Measurements from ENCODE around the gene ZNF678. TPM values are rescaled to one million over a fixed set of nuclear protein-coding genes. Genes with fewer than 3 reads are reported as not detected.

ZNF678 gene
- polyA plus RNA-seq, 1 experiment, result 1.2 TPM

GRCh38 chr1:227661495-227661894, 98.1 kb downstream of the ZNF678 start:
- Histone ChIP-seq H3K27me3 (ENCODE audit: control insufficient read depth, insufficient read depth, low read length) (no peaks in the 10 kb centered on the region), H3K4me3 (ENCODE audit: low read depth, low read length) (no peak overlapping the region), H3K36me3 (ENCODE audit: control insufficient read depth, insufficient read depth, low read length) (no peaks in the 10 kb centered on the region)
- no peak for DNase-seq (ENCODE audit: low read depth)
- CTCF ChIA-PET, result no interaction called here
- POLR2A ChIA-PET, result no interaction called here
- no peak for TF ChIP-seq CTCF (IDR thresholded peaks at IDR 0.05; ENCODE audit: insufficient read depth, low read depth, low read length)

GRCh38 chr1:227662933-227663332, 99.6 kb downstream of the ZNF678 start:
- ChIA-PET CTCF (no interaction called here), POLR2A (no interaction called here)
- H3K36me3 ChIP-seq (ENCODE audit: control insufficient read depth, insufficient read depth, low read length), result no peaks in the 10 kb centered on the region
- TF ChIP-seq CTCF (IDR thresholded peaks at IDR 0.05; ENCODE audit: insufficient read depth, low read depth, low read length), result no peak
- no peak overlapping the region for H3K4me3 ChIP-seq (ENCODE audit: low read depth, low read length)
- DNase-seq (ENCODE audit: low read depth), result no peak
- H3K27me3 ChIP-seq (ENCODE audit: control insufficient read depth, insufficient read depth, low read length), result no peaks in the 10 kb centered on the region

GRCh38 chr1:227666286-227666685, 102.9 kb downstream of the ZNF678 start:
- TF ChIP-seq CTCF (IDR thresholded peaks at IDR 0.05; ENCODE audit: insufficient read depth, low read depth, low read length), result no peak
- no peak for DNase-seq (ENCODE audit: low read depth)
- CTCF ChIA-PET, result no interaction called here
- POLR2A ChIA-PET, result no interaction called here
- Histone ChIP-seq H3K27me3 (ENCODE audit: control insufficient read depth, insufficient read depth, low read length) (no peaks in the 10 kb centered on the region), H3K4me3 (ENCODE audit: low read depth, low read length) (no peak overlapping the region), H3K36me3 (ENCODE audit: control insufficient read depth, insufficient read depth, low read length) (no peaks in the 10 kb centered on the region)

- Histone ChIP-seq H3K27me3 (ENCODE audit: control insufficient read depth, insufficient read depth, low read length) (no peaks in the 10 kb centered on the region), H3K4me3 (ENCODE audit: low read depth, low read length) (no peak overlapping the region), H3K36me3 (ENCODE audit: control insufficient read depth, insufficient read depth, low read length) (no peaks in the 10 kb centered on the region)
- no peak for TF ChIP-seq CTCF (IDR thresholded peaks at IDR 0.05; ENCODE audit: insufficient read depth, low read depth, low read length)
- DNase-seq (ENCODE audit: low read depth), result no peak
- CTCF ChIA-PET, result no interaction called here
- POLR2A ChIA-PET, result no interaction called here
Observed at GRCh38 chr1:227673441-227673840, 110.1 kb downstream of the ZNF678 start.

DNA sequence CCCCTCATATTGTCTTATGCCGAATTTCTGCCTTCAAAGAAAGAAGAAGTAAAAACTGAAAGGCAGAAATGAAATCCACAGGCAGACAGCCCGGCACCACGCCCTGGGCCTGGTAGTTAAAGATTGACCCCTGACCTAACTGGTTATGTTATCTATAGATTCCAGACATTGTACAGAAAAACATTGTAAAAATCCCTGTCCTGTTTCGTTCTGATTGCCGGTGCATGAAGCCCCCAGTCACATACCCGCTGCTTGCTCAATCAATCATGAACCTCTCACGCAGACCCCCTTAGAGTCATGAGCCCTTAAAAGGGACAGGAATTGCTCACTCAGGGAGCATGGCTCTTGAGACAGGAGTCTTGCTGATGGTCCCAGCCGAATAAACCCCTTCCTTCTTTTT, 122.5 kb downstream of the ZNF678 start:
- H3K27me3 ChIP-seq (ENCODE audit: control insufficient read depth, insufficient read depth, low read length), result no peaks in the 10 kb centered on the region
- POLR2A ChIA-PET, result no interaction called here
- no peaks in the 10 kb centered on the region for H3K36me3 ChIP-seq (ENCODE audit: control insufficient read depth, insufficient read depth, low read length)
- TF ChIP-seq CTCF (IDR thresholded peaks at IDR 0.05; ENCODE audit: insufficient read depth, low read depth, low read length), result no peak
- DNase-seq (ENCODE audit: low read depth), result no peak
- no peak overlapping the region for H3K4me3 ChIP-seq (ENCODE audit: low read depth, low read length)
- CTCF ChIA-PET, result no interaction called here
